COR-L47 (cell line): ENCODE data around the gene VDAC1.
"Not testable (repeated sequence)": the region's sequence is repeated elsewhere in the genome, so short reads cannot be mapped to it uniquely, and the experiment has no call there.

Experiments
- DNase-seq: peaks from one replicate; lab custom pipeline; 2025; lab: John Stamatoyannopoulos, UW

The VDAC1 gene

GRCh38 chr5:133967698-133968203 lies 37.0 kb downstream of the VDAC1 start:
- no peak for DNase-seq

- no peak for DNase-seq
Measured at GRCh38 chr5:133967124-133967523, 37.7 kb downstream of the VDAC1 start.

GRCh38 chr5:133966090-133966489 lies 38.7 kb downstream of the VDAC1 start:
- no peak for DNase-seq

- DNase-seq, result no peak
Measured at GRCh38 chr5:133963493-133964128, 41.2 kb downstream of the VDAC1 start.

GRCh38 chr5:133962801-133963476 lies 41.8 kb downstream of the VDAC1 start:
- DNase-seq, result no peak

GRCh38 chr5:133962131-133962530 lies 42.6 kb downstream of the VDAC1 start:
- DNase-seq, result no peak

- no peak for DNase-seq
Measured at GRCh38 chr5:133959643-133960042, 45.1 kb downstream of the VDAC1 start.

- no peak for DNase-seq
Measured at GRCh38 chr5:133957591-133957990, 47.2 kb downstream of the VDAC1 start.

- DNase-seq, result no peak
Measured at GRCh38 chr5:133957080-133957479, 47.7 kb downstream of the VDAC1 start.

GRCh38 chr5:133956196-133956595 lies 48.6 kb downstream of the VDAC1 start:
- not testable (repeated sequence) for DNase-seq

GRCh38 chr5:133953568-133954145 lies 51.1 kb downstream of the VDAC1 start:
- DNase-seq, result no peak

GRCh38 chr5:133952729-133953567 lies 51.8 kb downstream of the VDAC1 start:
- no peak for DNase-seq

GRCh38 chr5:133950821-133951612 lies 53.8 kb downstream of the VDAC1 start:
- DNase-seq, result no peak

GRCh38 chr5:133948721-133949120 lies 56.1 kb downstream of the VDAC1 start:
- DNase-seq, result no peak

GRCh38 chr5:133947431-133947841 lies 57.3 kb downstream of the VDAC1 start:
- no peak for DNase-seq

- DNase-seq, result no peak
Measured at GRCh38 chr5:133945568-133945967, 59.2 kb downstream of the VDAC1 start.

- peak; percentile 83 for DNase-seq
Measured at GRCh38 chr5:133944263-133945185, 60.3 kb downstream of the VDAC1 start.

GRCh38 chr5:133943475-133943817 lies 61.3 kb downstream of the VDAC1 start:
- DNase-seq, result no peak

- no peak for DNase-seq
Measured at GRCh38 chr5:133942614-133943474, 61.9 kb downstream of the VDAC1 start.
